Right cardiac atrium (tissue), 5 donors: ENCODE data around the gene SLC16A3. TPM values are rescaled to one million over a fixed set of nuclear protein-coding genes. Genes with fewer than 3 reads are reported as not detected.

ENCODE experiments used
- ATAC-seq, 2 donors: fragments of 200-7000 bp; cut with Tn5 transposase; one replicate each; pipeline versions ENCODE4 v1.8.0 to v1.9.1; 2020; ENCODE audit warnings: moderate library complexity in 2 of 2, mild to moderate bottlenecking in 1 of 2
- DNase-seq, 3 donors: peaks; one replicate each; pipeline ENCODE4 v3.0.0-alpha.2; 2020
- H3K27ac ChIP-seq: one replicate; pipeline ENCODE4 v1.5.1; 2013; ENCODE audit warnings: mild to moderate bottlenecking, low read length, control low read depth, moderate library complexity
- H3K27me3 ChIP-seq: one replicate; pipeline ENCODE4 v1.6.1; 2013; ENCODE audit not compliant: control insufficient read depth, insufficient read depth
- H3K4me1 ChIP-seq: one replicate; pipeline ENCODE4 v1.6.1; 2013; ENCODE audit warnings: low read length; ENCODE audit not compliant: control insufficient read depth, insufficient read depth
- H3K4me3 ChIP-seq: one replicate; pipeline ENCODE4 v1.5.1; 2013; ENCODE audit warnings: low read length, control low read depth
- H3K9me3 ChIP-seq: one replicate; pipeline ENCODE4 v1.6.1; 2013; ENCODE audit warnings: low read length; ENCODE audit not compliant: control insufficient read depth
- WGBS: extraction: QIAGEN DNeasy Blood & Tissue Kit; methylation state at CpG from one replicate; pipeline ENCODE4 v1.1.7; 2013; 5-methylcytosine and 5-hydroxymethylcytosine counted together
- intact Hi-C, 4 donors: fragments of 100-400 bp; cut with DNase I; formaldehyde crosslinking; loops; one replicate each; pipeline versions ENCODE4 v1.11.0 to v1.14.0; 2022 to 2023
- polyA plus RNA-seq: library from polyadenylated mRNA; stranded (reverse); fragments of 200-250 nt; gene quantifications from one replicate; pipeline ENCODE4 v1.2.3, GENCODE V29; 2013
- total RNA-seq, 4 donors: library from RNA; stranded (reverse); fragmentation: NEBNext Ultra II Directional; extraction: Animal tissue kit (Norgen Biotek cat#: 25700); gene quantifications; one replicate each; pipeline ENCODE4 v1.2.1, GENCODE V29; 2021
- donor health status: healthy with polysubstance abuse.
- donor health status: DM: no; HTN: yes; CAD: no.
- donor health status: DM: no; HTN: no; CAD: no.
- donor health status: DM: no; HTN: yes; CAD: no; lungs with severe emphysema.
- donor health status: DM: yes; HTN: yes; CAD: no.

The SLC16A3 gene
- total and polyA plus RNA-seq, 5 donors: 13.6 to 23.7 (median 18.8) TPM

DNA sequence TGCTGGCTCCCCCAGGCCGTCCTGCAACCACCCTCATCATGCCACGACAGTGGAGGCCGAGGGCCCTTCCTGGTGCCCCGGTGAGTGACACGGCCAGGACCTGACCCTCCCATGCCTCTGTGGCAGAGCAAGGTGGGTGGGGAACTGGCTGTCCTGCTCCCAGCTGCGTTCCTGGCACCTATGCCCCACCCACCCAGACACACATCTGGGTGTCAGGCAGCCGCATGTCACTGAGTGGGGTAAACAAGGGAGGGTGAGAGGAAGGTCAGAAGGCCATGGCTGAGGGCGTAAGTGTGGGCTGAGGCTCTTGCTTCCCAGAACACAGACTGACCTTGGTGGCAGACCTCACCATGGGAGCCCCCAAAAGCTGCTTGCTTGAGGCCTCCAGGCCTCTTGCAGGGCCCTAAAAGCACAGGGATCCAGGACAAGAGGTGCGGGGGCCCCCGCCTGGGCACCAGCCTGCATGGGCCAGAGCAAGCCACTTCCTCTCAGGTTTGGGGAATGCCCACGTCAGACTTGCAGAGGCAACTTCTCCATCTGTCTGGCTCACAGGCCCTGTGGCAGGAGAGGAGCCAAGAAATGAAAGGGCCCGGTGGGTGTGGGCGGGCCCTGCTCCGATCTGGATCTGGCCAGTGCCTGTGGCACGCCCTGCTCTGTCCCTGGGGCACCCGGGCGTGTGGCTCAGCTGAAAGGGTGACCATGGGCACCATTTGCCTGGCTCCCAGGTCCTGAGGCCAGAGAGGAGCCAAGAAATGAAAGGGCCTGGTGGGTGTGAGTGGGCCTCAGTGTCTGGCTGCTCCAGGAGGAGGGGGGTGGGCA lies 12.3 kb upstream of the SLC16A3 start:
- Histone ChIP-seq H3K27ac (peak overlapping the region; percentile 54), H3K4me1 (no peaks in the 10 kb centered on the region), H3K27me3 (no peaks in the 10 kb centered on the region), H3K4me3 (no peak overlapping the region), H3K9me3 (no peaks in the 10 kb centered on the region)
- WGBS: 54% methylated on average over 17 of the region's 17 CpGs
- ATAC-seq (peak; percentile 57), DNase-seq (peak; percentile 67 to 88 (median 87))
- intact Hi-C loops: no loop called here

DNA sequence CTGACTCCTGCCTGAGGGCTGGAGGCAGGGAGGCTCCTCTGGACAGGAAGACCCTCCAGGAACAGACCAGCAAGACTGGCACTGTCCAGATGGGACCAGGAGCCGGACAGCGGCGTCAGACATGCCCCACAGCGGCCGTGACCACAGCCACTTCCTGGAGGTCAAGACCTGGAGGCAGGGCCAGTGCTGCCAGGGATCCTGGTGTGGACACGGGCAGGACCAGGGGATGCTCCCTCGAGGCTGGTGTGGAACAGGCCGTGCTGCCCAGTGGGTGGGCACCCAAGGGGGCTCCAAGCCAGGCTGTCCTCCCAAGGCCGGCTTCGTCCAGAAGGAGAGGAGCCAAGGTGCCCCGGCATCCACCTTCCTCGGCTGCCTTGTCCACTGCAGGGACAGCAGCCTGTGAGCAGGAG lies 11.7 kb upstream of the SLC16A3 start:
- 69% methylated on average over 12 of the region's 12 CpGs for WGBS
- ATAC-seq (peak; percentile 1 to 3), DNase-seq (peak in 2 of 3 donors; percentile 56 to 69)
- Histone ChIP-seq H3K9me3 (no peaks in the 10 kb centered on the region), H3K4me1 (no peaks in the 10 kb centered on the region), H3K27ac (peak overlapping the region; percentile 54), H3K4me3 (no peak overlapping the region), H3K27me3 (no peaks in the 10 kb centered on the region)
- intact Hi-C loops: no loop called here

DNA sequence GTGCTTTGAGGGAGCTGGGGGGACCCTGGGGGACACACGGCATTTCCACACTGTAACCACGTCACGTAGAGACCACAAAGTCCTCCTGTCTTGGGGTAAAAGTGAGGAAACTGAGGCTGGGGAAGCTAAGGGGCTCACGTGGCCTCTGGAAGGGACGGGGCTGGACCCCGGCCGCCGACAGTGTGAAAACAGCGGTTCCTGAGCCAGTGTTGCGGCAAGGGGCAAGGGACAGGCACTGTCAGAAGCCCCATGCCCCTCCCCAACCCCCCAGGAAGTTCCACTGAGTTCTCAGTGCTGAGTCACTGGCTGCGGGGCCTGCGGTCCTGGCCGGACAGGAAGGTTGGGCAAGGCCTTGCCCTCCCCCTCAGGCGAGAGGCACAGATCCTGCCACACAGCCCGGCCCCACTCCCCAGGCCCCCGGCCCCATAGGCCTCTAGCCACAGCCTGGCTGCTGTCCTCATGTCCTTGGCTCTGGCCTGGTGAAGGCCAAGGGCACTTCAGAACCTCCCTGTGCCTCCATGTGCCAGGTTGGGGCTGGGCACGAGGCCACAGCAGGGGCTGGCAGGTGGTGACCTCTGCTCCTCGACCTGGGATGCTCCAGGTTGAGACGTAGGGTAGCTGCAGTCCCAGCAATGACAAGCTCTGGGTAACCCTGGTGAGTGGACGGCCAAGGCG lies 11.2 kb upstream of the SLC16A3 start:
- intact Hi-C loops: no loop called here
- DNase-seq (peak; percentile 65 to 85 (median 80)), ATAC-seq (peak; percentile 18 to 26)
- Histone ChIP-seq H3K27ac (peak overlapping the region; percentile 54), H3K4me3 (no peak overlapping the region), H3K9me3 (no peaks in the 10 kb centered on the region), H3K27me3 (no peaks in the 10 kb centered on the region), H3K4me1 (no peaks in the 10 kb centered on the region)
- 62% methylated on average over 21 of the region's 21 CpGs for WGBS

DNA sequence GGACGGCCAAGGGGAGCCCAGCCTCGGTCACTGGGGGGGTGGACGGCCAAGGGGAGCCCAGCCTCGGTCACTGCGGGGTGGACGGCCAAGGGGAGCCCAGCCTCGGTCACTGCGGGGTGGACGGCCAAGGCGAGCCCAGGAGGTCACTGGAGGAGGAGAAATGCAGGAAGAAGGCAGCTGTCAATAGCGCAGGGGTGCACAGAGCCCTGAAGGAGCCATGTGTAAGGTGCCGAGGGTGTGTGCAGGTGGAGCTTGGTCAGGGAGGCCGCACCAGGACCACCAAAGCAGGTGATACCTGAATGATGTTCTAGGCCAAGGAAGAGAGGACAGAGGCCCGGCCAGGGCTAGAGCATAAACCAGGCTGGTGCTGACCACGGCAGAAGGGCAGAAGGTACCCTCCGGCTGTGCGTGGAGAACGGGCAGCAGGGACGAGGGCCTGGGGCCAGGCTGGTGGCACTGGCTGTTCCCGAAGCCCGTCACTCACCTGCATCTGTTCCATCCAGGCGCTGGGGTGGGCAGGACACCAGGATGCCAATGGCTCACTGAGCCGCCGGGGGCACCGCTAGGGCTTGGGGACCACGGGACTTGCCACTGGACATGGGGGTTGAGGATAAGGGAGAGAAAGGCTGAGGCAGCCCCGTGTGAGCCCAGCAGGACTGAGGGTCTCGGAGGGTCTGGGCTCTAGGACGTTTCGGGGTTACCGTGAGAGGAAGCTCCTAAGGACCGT lies 10.3 kb upstream of the SLC16A3 start:
- no peaks in the 10 kb centered on the region for H3K27me3 ChIP-seq
- ATAC-seq (no peak), DNase-seq (peak in 1 of 3 donors; percentile 15)
- no peaks in the 10 kb centered on the region for H3K9me3 ChIP-seq
- H3K4me3 ChIP-seq: no peak overlapping the region
- no peak overlapping the region for H3K27ac ChIP-seq
- 93% methylated on average over 32 of the region's 32 CpGs for WGBS
- intact Hi-C loops: no loop called here
- H3K4me1 ChIP-seq: no peaks in the 10 kb centered on the region

DNA sequence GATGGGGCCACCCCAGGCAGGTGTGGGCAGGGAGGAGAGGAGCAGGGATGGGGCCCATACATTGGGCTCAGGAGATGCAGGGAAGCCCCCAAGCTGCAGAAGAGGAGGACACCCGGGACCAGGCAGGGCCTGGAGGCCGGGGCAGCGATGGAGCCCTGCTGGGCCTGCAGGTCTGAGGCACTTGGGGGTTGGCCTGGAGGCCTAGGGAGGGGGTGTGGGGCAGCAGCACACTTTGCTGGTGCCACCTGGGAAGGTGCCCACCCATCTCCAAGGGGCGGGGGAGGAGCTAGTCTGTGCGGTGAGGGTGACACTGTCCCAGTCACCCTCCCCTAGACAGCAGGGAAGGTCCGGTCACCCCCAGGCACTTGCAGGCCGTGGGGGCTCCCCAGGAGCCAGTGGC lies 9.8 kb upstream of the SLC16A3 start:
- no peak for ATAC-seq
- DNase-seq: no peak
- intact Hi-C loops: no loop called here
- no peaks in the 10 kb centered on the region for H3K27me3 ChIP-seq
- no peak overlapping the region for H3K4me3 ChIP-seq
- no peaks in the 10 kb centered on the region for H3K9me3 ChIP-seq
- WGBS: 94% methylated on average over 7 of the region's 7 CpGs
- no peak overlapping the region for H3K27ac ChIP-seq
- no peaks in the 10 kb centered on the region for H3K4me1 ChIP-seq

DNA sequence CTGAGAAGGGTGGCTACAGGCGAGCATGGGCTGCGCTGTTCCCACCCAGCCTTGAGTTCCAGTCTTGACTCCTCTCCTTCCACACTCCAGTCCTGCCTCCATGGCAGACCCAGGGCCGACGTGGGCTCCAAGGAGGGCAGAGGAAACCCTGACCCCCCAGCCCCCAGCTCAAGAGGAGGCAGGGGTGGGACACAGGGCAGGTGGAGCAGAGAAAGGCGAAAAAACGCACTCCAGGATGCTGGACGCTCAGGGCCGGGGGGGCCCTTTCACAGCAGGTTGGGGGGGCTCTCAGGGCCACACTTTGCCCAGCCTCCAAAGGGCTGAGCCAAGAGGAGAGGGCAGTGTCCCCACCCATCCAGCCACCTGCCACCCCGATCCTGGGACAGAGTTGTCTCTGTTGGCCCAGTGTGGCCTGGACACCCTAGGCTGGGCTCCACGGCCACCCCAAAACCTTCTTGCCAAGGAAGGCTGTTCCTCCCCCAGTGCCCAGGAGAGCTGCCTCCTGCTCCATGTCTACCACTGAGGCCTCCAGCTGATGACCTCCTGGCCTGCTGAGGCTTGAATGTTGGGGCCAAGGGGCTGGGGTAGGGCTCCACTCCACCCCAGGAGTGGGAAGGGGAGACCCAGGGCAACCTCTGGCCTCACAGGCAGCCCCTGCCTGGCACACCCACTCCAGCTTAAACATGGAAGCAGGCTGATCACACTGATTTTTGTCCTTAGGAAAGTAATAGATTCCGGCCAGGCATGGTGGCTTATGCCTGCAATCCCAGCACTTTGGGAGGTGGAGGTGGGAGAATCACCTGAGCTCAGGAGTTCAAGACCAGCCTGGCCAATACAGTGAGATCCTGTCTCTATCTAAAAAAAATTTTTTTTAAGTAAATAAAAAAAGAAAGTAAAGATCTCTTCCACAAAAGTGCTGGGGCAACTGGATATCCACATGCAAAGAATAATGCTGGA lies 8.8 kb upstream of the SLC16A3 start:
- ATAC-seq: no peak
- 86% methylated on average over 11 of the region's 11 CpGs for WGBS
- no peaks in the 10 kb centered on the region for H3K9me3 ChIP-seq
- no peak overlapping the region for H3K4me3 ChIP-seq
- no peaks in the 10 kb centered on the region for H3K4me1 ChIP-seq
- H3K27me3 ChIP-seq: no peaks in the 10 kb centered on the region
- DNase-seq: peak in 1 of 3 donors; percentile 28
- H3K27ac ChIP-seq: no peak overlapping the region
- intact Hi-C loops: no loop called here

DNA sequence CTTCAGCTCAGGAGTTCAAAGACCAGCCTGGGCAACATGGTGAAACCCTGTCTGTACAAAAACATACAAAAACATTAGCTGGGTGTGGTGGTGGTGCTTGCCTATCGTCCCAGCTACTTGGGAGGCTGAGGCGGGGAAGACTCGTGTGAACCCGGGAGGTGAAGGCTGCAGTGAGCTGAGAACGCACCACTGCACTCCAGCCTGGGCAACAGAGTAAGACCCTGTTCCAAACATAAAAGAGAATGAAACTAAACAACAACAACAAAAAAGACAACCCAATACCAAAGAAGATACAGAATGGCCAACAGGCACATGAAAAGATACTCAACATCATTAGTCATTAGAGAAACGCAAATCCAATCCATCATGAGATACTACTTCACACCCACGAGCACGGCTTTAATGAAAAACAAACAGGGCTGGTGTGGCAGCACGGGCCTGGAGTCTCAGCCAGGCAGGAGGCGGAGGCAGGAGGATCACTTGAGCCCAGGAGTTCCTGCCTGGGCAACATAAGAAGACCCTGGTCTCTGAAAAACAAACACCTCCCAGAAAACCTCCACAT lies 7.4 kb upstream of the SLC16A3 start:
- H3K27ac ChIP-seq: no peak overlapping the region
- H3K9me3 ChIP-seq: no peaks in the 10 kb centered on the region
- no peaks in the 10 kb centered on the region for H3K27me3 ChIP-seq
- intact Hi-C loops: no loop called here
- DNase-seq (no peak), ATAC-seq (no peak)
- 74% methylated on average over 10 of the region's 10 CpGs for WGBS
- no peaks in the 10 kb centered on the region for H3K4me1 ChIP-seq
- H3K4me3 ChIP-seq: no peak overlapping the region

DNA sequence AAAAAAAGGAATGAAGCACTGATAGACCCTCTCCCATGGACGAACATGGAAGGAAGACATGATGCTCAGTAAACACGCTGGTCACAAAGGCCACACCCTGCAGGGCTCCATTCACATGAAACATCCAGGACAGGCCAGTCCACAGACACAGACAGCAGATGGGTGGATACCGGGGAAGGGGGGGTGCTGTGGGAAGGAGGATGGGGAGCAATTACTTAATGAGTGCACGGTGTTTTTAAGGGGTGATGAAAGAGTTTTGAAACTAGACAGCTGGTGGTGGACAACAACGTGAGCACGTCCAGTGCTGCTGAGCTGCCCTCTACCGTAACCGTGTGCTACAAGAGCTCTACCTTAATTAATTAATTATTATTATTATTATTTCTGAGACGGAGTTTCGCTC lies 6.0 kb upstream of the SLC16A3 start:
- Histone ChIP-seq H3K27ac (no peak overlapping the region), H3K27me3 (no peaks in the 10 kb centered on the region), H3K9me3 (no peaks in the 10 kb centered on the region), H3K4me3 (no peak overlapping the region), H3K4me1 (no peaks in the 10 kb centered on the region)
- intact Hi-C loops: no loop called here
- peak in 1 of 3 donors; percentile 17 for DNase-seq
- ATAC-seq: no peak
- WGBS: 60% methylated on average over 10 of the region's 10 CpGs

DNA sequence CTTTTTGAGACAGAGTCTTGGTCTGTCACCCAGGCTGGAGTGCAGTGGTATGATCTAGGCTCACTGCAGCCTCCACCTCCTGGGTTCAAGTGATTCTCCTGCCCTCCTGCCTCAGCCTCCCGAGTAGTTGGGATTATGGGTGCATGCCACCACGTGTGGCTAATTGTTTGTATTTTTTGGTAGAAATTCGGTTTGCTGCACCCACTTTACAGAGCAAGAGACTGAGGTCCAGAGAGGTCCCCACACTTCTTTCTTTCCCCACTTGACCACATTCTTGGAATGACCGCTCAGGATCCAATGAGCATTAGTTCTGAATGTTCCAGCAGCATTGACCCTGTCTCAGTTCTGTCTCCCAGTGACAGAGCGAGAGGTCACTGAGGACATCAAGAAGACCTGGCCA lies 5.3 kb upstream of the SLC16A3 start:
- no peaks in the 10 kb centered on the region for H3K4me1 ChIP-seq
- ATAC-seq: no peak
- no peak overlapping the region for H3K4me3 ChIP-seq
- H3K9me3 ChIP-seq: no peaks in the 10 kb centered on the region
- 79% methylated on average over 5 of the region's 5 CpGs for WGBS
- H3K27me3 ChIP-seq: no peaks in the 10 kb centered on the region
- DNase-seq: no peak
- H3K27ac ChIP-seq: no peak overlapping the region
- intact Hi-C loops: no loop called here

DNA sequence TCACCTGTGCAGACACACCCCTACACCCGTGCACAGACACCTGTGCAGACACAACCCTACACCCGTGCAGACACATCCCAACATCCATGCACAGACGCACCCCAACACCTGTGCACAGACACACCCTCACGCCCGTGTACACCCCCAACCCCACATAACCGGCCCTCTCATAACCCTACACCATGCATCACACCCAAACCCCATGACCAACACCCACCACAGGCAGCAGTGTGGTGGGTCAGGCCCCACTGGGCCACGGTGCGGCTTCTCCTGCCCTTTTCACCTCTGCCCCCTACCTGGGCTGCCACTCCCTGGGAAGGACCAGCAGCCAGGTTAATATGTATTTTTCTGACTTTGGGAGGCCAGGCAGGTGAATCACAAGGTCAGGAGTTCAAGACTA lies 4.2 kb upstream of the SLC16A3 start:
- Histone ChIP-seq H3K27ac (no peak overlapping the region), H3K4me3 (no peak overlapping the region), H3K4me1 (no peaks in the 10 kb centered on the region), H3K9me3 (no peaks in the 10 kb centered on the region), H3K27me3 (no peaks in the 10 kb centered on the region)
- DNase-seq (peak in 1 of 3 donors; percentile 23), ATAC-seq (no peak)
- 78% methylated on average over 8 of the region's 8 CpGs for WGBS
- intact Hi-C loops: no loop called here
